Breast epithelium (tissue), 4 donors: ENCODE results near the gene AGBL3. TPM values are rescaled to one million over a fixed set of nuclear protein-coding genes. Genes with fewer than 3 reads are reported as not detected.

Experiments used
- DNase-seq, 2 donors: peaks; one replicate each; pipeline ENCODE4 v3.0.0-alpha.2; 2019; ENCODE audit warnings: low spot score in 2 of 2
- H3K27ac ChIP-seq, 2 donors: fragments of 200-600 bp; sonication (generic) in 1 of 2; one replicate each; pipeline ENCODE4 v1.5.1; 2016 to 2019; ENCODE audit warnings: mild to moderate bottlenecking in 1 of 2
- H3K27me3 ChIP-seq, 2 donors: fragments of 200-600 bp; sonication (generic) in 1 of 2; one replicate each; pipeline versions ENCODE4 v1.5.1 to v1.6.0; 2017 to 2019; ENCODE audit warnings: control low read depth in 1 of 2, mild to moderate bottlenecking in 1 of 2
- H3K36me3 ChIP-seq: fragments of 200-600 bp; one replicate; pipeline ENCODE4 v1.5.1; 2019
- H3K4me1 ChIP-seq, 2 donors: fragments of 200-600 bp; sonication (generic); one replicate each; pipeline ENCODE4 v1.5.1; 2016 to 2019; ENCODE audit warnings: control low read depth in 1 of 2
- H3K4me3 ChIP-seq, 3 donors: fragments of 200-600 bp; sonication (generic); 1 replicate in 2 of 3; 2 replicates in 1 of 3; pipeline ENCODE4 v1.5.1; 2016 to 2019; ENCODE audit warnings: mild to moderate bottlenecking in 3 of 3, moderate library complexity in 2 of 3
- H3K9me3 ChIP-seq, 2 donors: fragments of 200-600 bp; sonication (generic) in 1 of 2; one replicate each; pipeline ENCODE4 v1.5.1; 2016 to 2019; ENCODE audit warnings: control low read depth in 1 of 2
- CTCF ChIP-seq, 3 donors: fragments of 450-650 bp; IDR thresholded peaks; one replicate each; pipeline ENCODE4 v1.5.1; 2016 to 2017; ENCODE audit warnings: antibody characterized with exemption in 3 of 3, mild to moderate bottlenecking in 3 of 3, moderate library complexity in 3 of 3
- POLR2A ChIP-seq: fragments of 450-650 bp; IDR thresholded peaks from one replicate; pipeline ENCODE4 v1.6.1; 2016; ENCODE audit warnings: antibody characterized with exemption, mild to moderate bottlenecking, moderate library complexity
- POLR2AphosphoS5 ChIP-seq, 3 donors: sonication (generic); formaldehyde crosslinking; IDR thresholded peaks; one replicate each; pipeline ENCODE4 v1.6.1; 2017; ENCODE audit warnings: antibody characterized with exemption in 3 of 3
- intact Hi-C: fragments of 100-400 bp; cut with DNase I; formaldehyde crosslinking; loops from one replicate; pipeline ENCODE4 v1.15.1; 2023; ENCODE audit warnings: low total_unique reads
- total RNA-seq, 3 donors: library from RNA; depleted of rRNA; stranded (reverse); fragments of >200 nt; gene quantifications; one replicate each; pipeline ENCODE4 v1.1.0, GENCODE V29; 2016

Gene AGBL3
- total RNA-seq, 3 donors from 2014 or later = 2.2 to 5.1 (median 4.3) TPM

- Histone ChIP-seq H3K4me3 (no peak overlapping the region), H3K27me3 (no peaks in the 10 kb centered on the region), H3K36me3 (no peaks in the 10 kb centered on the region), H3K4me1 (no peaks in the 10 kb centered on the region), H3K9me3 (peaks cover 0 to 5% of the 10 kb centered on the region in 2 donors), H3K27ac (no peak overlapping the region)
- no peak for TF ChIP-seq POLR2A
- TF ChIP-seq POLR2AphosphoS5 (IDR thresholded peaks at IDR 0.05) = no peak
- no peak for TF ChIP-seq CTCF (IDR thresholded peaks at IDR 0.05)
- no peak for DNase-seq
- intact Hi-C loops = no loop called here
Measured at GRCh38 chr7:135100856-135101255, 114.5 kb downstream of the AGBL3 start.

GRCh38 chr7:135102372-135102771, 116.1 kb downstream of the AGBL3 start:
- Histone ChIP-seq H3K27me3 (no peaks in the 10 kb centered on the region), H3K9me3 (peaks cover 0 to 5% of the 10 kb centered on the region in 2 donors), H3K36me3 (no peaks in the 10 kb centered on the region), H3K4me3 (no peak overlapping the region), H3K27ac (no peak overlapping the region), H3K4me1 (no peaks in the 10 kb centered on the region)
- no peak for DNase-seq
- intact Hi-C loops = no loop called here
- TF ChIP-seq CTCF (IDR thresholded peaks at IDR 0.05) = no peak
- no peak for TF ChIP-seq POLR2AphosphoS5 (IDR thresholded peaks at IDR 0.05)

- Histone ChIP-seq H3K27me3 (no peaks in the 10 kb centered on the region), H3K4me1 (no peaks in the 10 kb centered on the region), H3K4me3 (no peak overlapping the region), H3K27ac (no peak overlapping the region), H3K9me3 (peaks cover 0 to 5% of the 10 kb centered on the region in 2 donors), H3K36me3 (no peaks in the 10 kb centered on the region)
- TF ChIP-seq POLR2AphosphoS5 (IDR thresholded peaks at IDR 0.05) (no peak), POLR2A (no peak), CTCF (IDR thresholded peaks at IDR 0.05) (no peak)
- DNase-seq = no peak
- intact Hi-C loops = loop anchor here (1.0 kb wide), 1 partner anchor 8 kb away; no protein-coding TSS in a partner anchor
Measured at GRCh38 chr7:135109562-135109961, 123.3 kb downstream of the AGBL3 start.

- intact Hi-C loops = loop anchor here (1.0 kb wide), 1 partner anchor 7 kb away; no protein-coding TSS in a partner anchor
- H3K4me3 ChIP-seq = no peak overlapping the region
- TF ChIP-seq POLR2A = no peak
- H3K36me3 ChIP-seq = no peaks in the 10 kb centered on the region
- no peak overlapping the region for H3K27ac ChIP-seq
- DNase-seq = no peak
- H3K9me3 ChIP-seq = peaks cover 0 to 5% of the 10 kb centered on the region in 2 donors
- no peaks in the 10 kb centered on the region for H3K27me3 ChIP-seq
- no peaks in the 10 kb centered on the region for H3K4me1 ChIP-seq
Measured at GRCh38 chr7:135109976-135110375, 123.7 kb downstream of the AGBL3 start.

GRCh38 chr7:135111379-135111778, 125.1 kb downstream of the AGBL3 start:
- TF ChIP-seq POLR2AphosphoS5 (IDR thresholded peaks at IDR 0.05) (no peak), CTCF (IDR thresholded peaks at IDR 0.05) (no peak), POLR2A (no peak)
- Histone ChIP-seq H3K27ac (no peak overlapping the region), H3K4me3 (no peak overlapping the region), H3K9me3 (no peaks in the 10 kb centered on the region), H3K36me3 (no peaks in the 10 kb centered on the region), H3K4me1 (no peaks in the 10 kb centered on the region), H3K27me3 (no peaks in the 10 kb centered on the region)
- intact Hi-C loops = no loop called here
- DNase-seq = no peak

GRCh38 chr7:135114622-135115021, 128.3 kb downstream of the AGBL3 start:
- TF ChIP-seq CTCF (IDR thresholded peaks at IDR 0.05) = no peak
- no peak for TF ChIP-seq POLR2A
- TF ChIP-seq POLR2AphosphoS5 (IDR thresholded peaks at IDR 0.05) = no peak
- Histone ChIP-seq H3K27me3 (no peaks in the 10 kb centered on the region), H3K9me3 (peaks cover 0 to 2% of the 10 kb centered on the region in 2 donors), H3K27ac (no peak overlapping the region), H3K36me3 (no peaks in the 10 kb centered on the region), H3K4me1 (no peaks in the 10 kb centered on the region), H3K4me3 (no peak overlapping the region)
- no peak for DNase-seq
- intact Hi-C loops = no loop called here
